Activated naive CD4-positive, alpha-beta T cell treated with anti-CD3 and anti-CD28 coated beads, Interleukin-2, amount 10 ng/mL, durations not matched to agents 7 days and 5 days (primary cell): ENCODE results near the gene G6PD.
"Not testable (repeated sequence)": the region's sequence is repeated elsewhere in the genome, so short reads cannot be mapped to it uniquely, and the experiment has no call there.

Experiments used
- CTCF ChIA-PET: fragments of 350-600 bp; sonication (Branson Sonifier 250); formaldehyde crosslinking; loops from one replicate; lab custom pipeline; 2021; ENCODE audit warnings: antibody characterized with exemption; lab: Charles Lee
- DNase-seq: peaks from one replicate; pipeline ENCODE4 v3.0.0-alpha.2; 2020
- H3K27ac Mint-ChIP-seq: one replicate; pipeline ENCODE4 v1.8.0; 2021; ENCODE audit warnings: mild to moderate bottlenecking, moderate library complexity, mixed read lengths
- H3K27me3 Mint-ChIP-seq: one replicate; pipeline ENCODE4 v1.8.0; 2021; ENCODE audit warnings: mild to moderate bottlenecking, mixed read lengths
- H3K36me3 Mint-ChIP-seq: one replicate; pipeline ENCODE4 v1.8.0; 2021; ENCODE audit warnings: mixed read lengths
- H3K4me1 Mint-ChIP-seq: one replicate; pipeline ENCODE4 v1.8.0; 2021; ENCODE audit warnings: mixed read lengths
- H3K4me3 Mint-ChIP-seq: one replicate; pipeline ENCODE4 v1.8.0; 2021; ENCODE audit warnings: mild to moderate bottlenecking, moderate library complexity, mixed read lengths
- H3K9me3 Mint-ChIP-seq: one replicate; pipeline ENCODE4 v1.8.0; 2021; ENCODE audit warnings: mixed read lengths

G6PD gene

GRCh38 chrX:154515090-154515965 lies 31.3 kb downstream of the G6PD start:
- CTCF ChIA-PET = no interaction called here
- Mint-ChIP-seq H3K27me3 (no peaks in the 10 kb centered on the region), H3K4me1 (peaks cover 42% of the 10 kb centered on the region), H3K4me3 (peak overlapping the region; percentile 77), H3K27ac (peak overlapping the region; percentile 91), H3K36me3 (peaks cover 13% of the 10 kb centered on the region), H3K9me3 (no peaks in the 10 kb centered on the region)
- peak; percentile 50 for DNase-seq

- CTCF ChIA-PET = no interaction called here
- Mint-ChIP-seq H3K36me3 (peaks cover 27% of the 10 kb centered on the region), H3K9me3 (peaks cover 8% of the 10 kb centered on the region), H3K4me1 (peaks cover 53% of the 10 kb centered on the region), H3K27ac (peak overlapping the region; percentile 67), H3K27me3 (no peaks in the 10 kb centered on the region), H3K4me3 (peak overlapping the region; percentile 43)
- no peak for DNase-seq
These were observed 32.9 kb downstream of the G6PD start for GRCh38 chrX:154513716-154514115.

GRCh38 chrX:154512879-154513553 lies 33.6 kb downstream of the G6PD start:
- Mint-ChIP-seq H3K4me3 (no peak overlapping the region), H3K27me3 (no peaks in the 10 kb centered on the region), H3K36me3 (peaks cover 31% of the 10 kb centered on the region), H3K9me3 (peaks cover 8% of the 10 kb centered on the region), H3K4me1 (peaks cover 55% of the 10 kb centered on the region), H3K27ac (no peak overlapping the region)
- DNase-seq = no peak
- CTCF ChIA-PET = no interaction called here

- no peak overlapping the region for H3K4me3 Mint-ChIP-seq
- CTCF ChIA-PET = no interaction called here
- H3K9me3 Mint-ChIP-seq = peaks cover 8% of the 10 kb centered on the region
- H3K27ac Mint-ChIP-seq = peak overlapping the region; percentile 87
- peaks cover 54% of the 10 kb centered on the region for H3K4me1 Mint-ChIP-seq
- DNase-seq = no peak
- H3K36me3 Mint-ChIP-seq = peaks cover 32% of the 10 kb centered on the region
- H3K27me3 Mint-ChIP-seq = no peaks in the 10 kb centered on the region
These were observed 34.9 kb downstream of the G6PD start for GRCh38 chrX:154511761-154512160.

GRCh38 chrX:154509455-154509854 lies 37.2 kb downstream of the G6PD start:
- Mint-ChIP-seq H3K27me3 (no peaks in the 10 kb centered on the region), H3K4me1 (peaks cover 41% of the 10 kb centered on the region), H3K36me3 (peaks cover 36% of the 10 kb centered on the region), H3K4me3 (no peak overlapping the region), H3K27ac (no peak overlapping the region), H3K9me3 (peaks cover 8% of the 10 kb centered on the region)
- CTCF ChIA-PET = no interaction called here
- no peak for DNase-seq

GRCh38 chrX:154508384-154508745 lies 38.3 kb downstream of the G6PD start:
- peaks cover 32% of the 10 kb centered on the region for H3K36me3 Mint-ChIP-seq

GRCh38 chrX:154507673-154508383 lies 38.8 kb downstream of the G6PD start:
- Mint-ChIP-seq H3K9me3 (peaks cover 8% of the 10 kb centered on the region), H3K4me1 (peaks cover 33% of the 10 kb centered on the region), H3K27ac (no peak overlapping the region), H3K4me3 (no peak overlapping the region), H3K36me3 (peaks cover 32% of the 10 kb centered on the region), H3K27me3 (no peaks in the 10 kb centered on the region)
- no peak for DNase-seq
- CTCF ChIA-PET = no interaction called here

More at GRCh38 chrX:154508384-154508745, 38.3 kb downstream of the G6PD start:
- Mint-ChIP-seq H3K4me3 (no peak overlapping the region), H3K4me1 (peaks cover 33% of the 10 kb centered on the region), H3K9me3 (peaks cover 8% of the 10 kb centered on the region), H3K27ac (no peak overlapping the region), H3K27me3 (no peaks in the 10 kb centered on the region)
- no peak for DNase-seq
- CTCF ChIA-PET = no interaction called here

GRCh38 chrX:154506483-154507332 lies 39.9 kb downstream of the G6PD start:
- DNase-seq = no peak
- H3K9me3 Mint-ChIP-seq = peaks cover 8% of the 10 kb centered on the region
- peaks cover 23% of the 10 kb centered on the region for H3K4me1 Mint-ChIP-seq
- H3K4me3 Mint-ChIP-seq = no peak overlapping the region
- H3K27ac Mint-ChIP-seq = no peak overlapping the region
- H3K36me3 Mint-ChIP-seq = peaks cover 29% of the 10 kb centered on the region
- H3K27me3 Mint-ChIP-seq = no peaks in the 10 kb centered on the region
- CTCF ChIA-PET = no interaction called here

- CTCF ChIA-PET = no interaction called here
- H3K4me1 Mint-ChIP-seq = peaks cover 13% of the 10 kb centered on the region
These were observed 40.9 kb downstream of the G6PD start for GRCh38 chrX:154505734-154506133.

GRCh38 chrX:154502989-154503388 lies 43.7 kb downstream of the G6PD start:
- Mint-ChIP-seq H3K4me1 (no peaks in the 10 kb centered on the region), H3K27ac (no peak overlapping the region), H3K4me3 (no peak overlapping the region), H3K36me3 (peaks cover 5% of the 10 kb centered on the region), H3K27me3 (no peaks in the 10 kb centered on the region), H3K9me3 (no peaks in the 10 kb centered on the region)
- DNase-seq = no peak
- CTCF ChIA-PET = no interaction called here

More at GRCh38 chrX:154505734-154506133, 40.9 kb downstream of the G6PD start:
- no peak overlapping the region for H3K4me3 Mint-ChIP-seq
- H3K36me3 Mint-ChIP-seq = peaks cover 23% of the 10 kb centered on the region
- peaks cover 8% of the 10 kb centered on the region for H3K9me3 Mint-ChIP-seq
- DNase-seq = no peak
- H3K27ac Mint-ChIP-seq = no peak overlapping the region
- H3K27me3 Mint-ChIP-seq = no peaks in the 10 kb centered on the region

- H3K36me3 Mint-ChIP-seq = peaks cover 5% of the 10 kb centered on the region
- H3K27me3 Mint-ChIP-seq = no peaks in the 10 kb centered on the region
- H3K9me3 Mint-ChIP-seq = no peaks in the 10 kb centered on the region
- CTCF ChIA-PET = no interaction called here
- no peak overlapping the region for H3K4me3 Mint-ChIP-seq
- no peaks in the 10 kb centered on the region for H3K4me1 Mint-ChIP-seq
- H3K27ac Mint-ChIP-seq = no peak overlapping the region
- DNase-seq = no peak
These were observed 44.5 kb downstream of the G6PD start for GRCh38 chrX:154502098-154502497.

GRCh38 chrX:154501423-154501822 lies 45.2 kb downstream of the G6PD start:
- DNase-seq, CTCF ChIA-PET, H3K4me1 Mint-ChIP-seq, H3K4me3 Mint-ChIP-seq, H3K36me3 Mint-ChIP-seq, H3K9me3 Mint-ChIP-seq, H3K27ac Mint-ChIP-seq, H3K27me3 Mint-ChIP-seq: not testable (repeated sequence)

GRCh38 chrX:154496591-154497137 lies 50.0 kb downstream of the G6PD start:
- DNase-seq, H3K36me3 Mint-ChIP-seq, CTCF ChIA-PET, H3K9me3 Mint-ChIP-seq, H3K4me1 Mint-ChIP-seq, H3K27me3 Mint-ChIP-seq, H3K4me3 Mint-ChIP-seq, H3K27ac Mint-ChIP-seq: not testable (repeated sequence)
